ENCODE measurements around the gene MYBBP1A.

MYBBP1A gene

GRCh38 chr17:4501295-4501949, 53.8 kb downstream of the MYBBP1A start:
- DNase-seq (ENCODE audit: extremely low read depth, low read depth), result no peak
- TF ChIP-seq CTCF (IDR thresholded peaks at IDR 0.05; ENCODE audit: low read depth, low read length, missing control alignments), result no peak
- H3K4me3 ChIP-seq (replicated peaks; ENCODE audit: low read depth, low read length), result no peak overlapping the region

- H3K4me3 ChIP-seq (replicated peaks; ENCODE audit: low read depth, low read length), result no peak overlapping the region
- no peak for DNase-seq (ENCODE audit: extremely low read depth, low read depth)
- no peak for TF ChIP-seq CTCF (IDR thresholded peaks at IDR 0.05; ENCODE audit: low read depth, low read length, missing control alignments)
Measured at GRCh38 chr17:4500191-4500571, 55.0 kb downstream of the MYBBP1A start.

- H3K4me3 ChIP-seq (replicated peaks; ENCODE audit: low read depth, low read length), result no peak overlapping the region
- DNase-seq (ENCODE audit: extremely low read depth, low read depth), result no peak
- no peak for TF ChIP-seq CTCF (IDR thresholded peaks at IDR 0.05; ENCODE audit: low read depth, low read length, missing control alignments)
Measured at GRCh38 chr17:4499431-4500190, 55.6 kb downstream of the MYBBP1A start.

GRCh38 chr17:4498461-4499397, 56.5 kb downstream of the MYBBP1A start, which contains the start of gene SPNS2:
SPNS2 (plus strand) TSS chr17:4498881; CDS start chr17:4499048, 167 bp downstream.
- no peak for DNase-seq (ENCODE audit: extremely low read depth, low read depth)
- no peak for TF ChIP-seq CTCF (IDR thresholded peaks at IDR 0.05; ENCODE audit: low read depth, low read length, missing control alignments)
- H3K4me3 ChIP-seq (replicated peaks; ENCODE audit: low read depth, low read length), result no peak within 1 kb of the TSS

- H3K4me3 ChIP-seq (replicated peaks; ENCODE audit: low read depth, low read length), result no peak overlapping the region
- no peak for DNase-seq (ENCODE audit: extremely low read depth, low read depth)
- no peak for TF ChIP-seq CTCF (IDR thresholded peaks at IDR 0.05; ENCODE audit: low read depth, low read length, missing control alignments)
Measured at GRCh38 chr17:4497101-4497824, 57.9 kb downstream of the MYBBP1A start.
